Keratinocyte (primary cell): ENCODE results near the gene SH2D4B. TPM values are rescaled to one million over a fixed set of nuclear protein-coding genes. Genes with fewer than 3 reads are reported as not detected.

Source experiments
- DNase-seq: peaks from one replicate; pipeline ENCODE4 v3.0.0-alpha.2; 2011; ENCODE audit warnings: low read depth, missing footprints, low spot score
- FAIRE-seq: peaks from 2 replicates; lab custom pipeline; 2011; peaks lifted over from hg19 to GRCh38; lab: Jason Lieb, UNC
- H2AFZ ChIP-seq: 2 replicates; pipeline ENCODE4 v1.6.0; 2012; ENCODE audit warnings: low read length, control low read depth, inconsistent platforms; ENCODE audit not compliant: control insufficient read depth
- H3K27ac ChIP-seq: 2 replicates; pipeline ENCODE4 v1.5.1; 2011; ENCODE audit warnings: low read length; ENCODE audit not compliant: control insufficient read depth, insufficient read depth
- H3K27me3 ChIP-seq: 3 replicates; pipeline ENCODE4 v1.6.0; 2011; ENCODE audit warnings: low read length; ENCODE audit not compliant: control insufficient read depth, insufficient read depth; ENCODE audit errors: extremely low read depth
- H3K36me3 ChIP-seq, 2 experiments: 2 replicates in 1 of 2; 3 replicates in 1 of 2; pipeline ENCODE4 v1.5.1; 2011; ENCODE audit warnings: low read length in 2 of 2, mild to moderate bottlenecking in 1 of 2; ENCODE audit not compliant: control insufficient read depth in 2 of 2, insufficient read depth in 2 of 2; ENCODE audit errors: extremely low read depth in 1 of 2
- H3K4me1 ChIP-seq: 3 replicates; pipeline ENCODE4 v1.5.1; 2011; ENCODE audit warnings: low read length; ENCODE audit not compliant: control insufficient read depth, insufficient read depth; ENCODE audit errors: extremely low read depth
- H3K4me2 ChIP-seq: 3 replicates; pipeline ENCODE4 v1.6.0; 2011; ENCODE audit warnings: low read depth, low read length; ENCODE audit not compliant: control insufficient read depth, insufficient read depth; ENCODE audit errors: extremely low read depth
- H3K4me3 ChIP-seq, 3 experiments: fragments of 200-600 bp in 1 of 3; sonication (generic) in 1 of 3; 2 replicates in 2 of 3; 3 replicates in 1 of 3; pipeline ENCODE4 v1.5.1; 2011 to 2016; ENCODE audit warnings: low read length in 3 of 3, mild to moderate bottlenecking in 3 of 3, control low read depth in 2 of 3, inconsistent platforms in 1 of 3, low read depth in 1 of 3, mixed read lengths in 1 of 3, mixed run types in 1 of 3, moderate library complexity in 1 of 3; ENCODE audit not compliant: control insufficient read depth in 2 of 3, insufficient read depth in 2 of 3; ENCODE audit errors: extremely low read depth in 1 of 3
- H3K79me2 ChIP-seq: 2 replicates; pipeline ENCODE4 v1.6.0; 2012; ENCODE audit warnings: low read length; ENCODE audit not compliant: control insufficient read depth, insufficient read depth
- H3K9ac ChIP-seq: 3 replicates; pipeline ENCODE4 v1.6.0; 2011; ENCODE audit warnings: low read length; ENCODE audit not compliant: control insufficient read depth, insufficient read depth; ENCODE audit errors: extremely low read depth
- H3K9me1 ChIP-seq: 3 replicates; pipeline ENCODE4 v1.6.0; 2011; ENCODE audit warnings: low read length; ENCODE audit not compliant: control insufficient read depth, insufficient read depth; ENCODE audit errors: extremely low read depth
- H3K9me3 ChIP-seq: 2 replicates; pipeline ENCODE4 v1.5.1; 2012; ENCODE audit warnings: low read depth, low read length; ENCODE audit not compliant: control insufficient read depth
- H4K20me1 ChIP-seq: 3 replicates; pipeline ENCODE4 v1.6.0; 2011; ENCODE audit warnings: low read length; ENCODE audit not compliant: control insufficient read depth, insufficient read depth; ENCODE audit errors: extremely low read depth
- EZH2 ChIP-seq: IDR thresholded peaks from one replicate; pipeline ENCODE4 v1.6.1; 2012; ENCODE audit warnings: inconsistent platforms, mild to moderate bottlenecking, low read length, moderate library complexity
- dilution Hi-C: fragments of 300-500 bp; cut with MboI; formaldehyde crosslinking; loops from one replicate; pipeline ENCODE4 v1.7.0; 2020; ENCODE audit warnings: low sequenced_read_pairs; ENCODE audit not compliant: extremely low pct_ligation_motif_present
- polyA plus RNA-seq, 5 experiments: library from polyadenylated mRNA; depleted of rRNA in 3 of 5; stranded (reverse) in 3 of 5; stranded (forward) in 1 of 5; unstranded in 1 of 5; fragments of >200 nt; gene quantifications; 1 replicate in 1 of 5; 2 replicates in 3 of 5; 3 replicates in 1 of 5; pipeline versions ENCODE4 v1.2.1 to v1.2.3, GENCODE V29; 2011 to 2012; ENCODE audit warnings: missing spikeins in 2 of 5, low read depth in 1 of 5, low replicate concordance in 1 of 5
- TF ChIP-seq, protein P1 (sequence below), 3 experiments: IDR thresholded peaks in 1 of 3; conservative IDR thresholded peaks in 1 of 3; optimal IDR thresholded peaks in 1 of 3; 2 replicates in 2 of 3; 3 replicates in 1 of 3; pipeline versions ENCODE3 to v1.5.1; 2011; ENCODE audit warnings: low read length in 3 of 3, mild to moderate bottlenecking in 3 of 3, moderate library complexity in 2 of 3, control low read depth in 1 of 3, inconsistent platforms in 1 of 3; ENCODE audit not compliant: insufficient read depth in 2 of 3; ENCODE audit errors: extremely low read depth in 1 of 3

SH2D4B gene
- polyA plus RNA-seq, 1 donor (not counting 4 experiments of a cell fraction or from before 2014, with no cell fraction given): 0.22 TPM

GRCh38 chr10:80585812-80586211 lies 48.1 kb downstream of the SH2D4B start:
- FAIRE-seq (no peak), DNase-seq (no peak)
- Histone ChIP-seq H3K9ac (no peak overlapping the region), H2AFZ (no peak overlapping the region), H3K4me1 (peaks cover 13% of the 10 kb centered on the region), H3K4me3 (no peak overlapping the region), H4K20me1 (no peaks in the 10 kb centered on the region), H3K27me3 (no peaks in the 10 kb centered on the region), H3K9me3 (no peaks in the 10 kb centered on the region), H3K4me2 (no peak overlapping the region), H3K27ac (no peak overlapping the region), H3K36me3 (no peaks in the 10 kb centered on the region), H3K79me2 (no peaks in the 10 kb centered on the region), H3K9me1 (no peaks in the 10 kb centered on the region)
- TF ChIP-seq, protein P1, sequence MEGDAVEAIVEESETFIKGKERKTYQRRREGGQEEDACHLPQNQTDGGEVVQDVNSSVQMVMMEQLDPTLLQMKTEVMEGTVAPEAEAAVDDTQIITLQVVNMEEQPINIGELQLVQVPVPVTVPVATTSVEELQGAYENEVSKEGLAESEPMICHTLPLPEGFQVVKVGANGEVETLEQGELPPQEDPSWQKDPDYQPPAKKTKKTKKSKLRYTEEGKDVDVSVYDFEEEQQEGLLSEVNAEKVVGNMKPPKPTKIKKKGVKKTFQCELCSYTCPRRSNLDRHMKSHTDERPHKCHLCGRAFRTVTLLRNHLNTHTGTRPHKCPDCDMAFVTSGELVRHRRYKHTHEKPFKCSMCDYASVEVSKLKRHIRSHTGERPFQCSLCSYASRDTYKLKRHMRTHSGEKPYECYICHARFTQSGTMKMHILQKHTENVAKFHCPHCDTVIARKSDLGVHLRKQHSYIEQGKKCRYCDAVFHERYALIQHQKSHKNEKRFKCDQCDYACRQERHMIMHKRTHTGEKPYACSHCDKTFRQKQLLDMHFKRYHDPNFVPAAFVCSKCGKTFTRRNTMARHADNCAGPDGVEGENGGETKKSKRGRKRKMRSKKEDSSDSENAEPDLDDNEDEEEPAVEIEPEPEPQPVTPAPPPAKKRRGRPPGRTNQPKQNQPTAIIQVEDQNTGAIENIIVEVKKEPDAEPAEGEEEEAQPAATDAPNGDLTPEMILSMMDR (optimal IDR thresholded peaks at IDR 0.05 in 1 of 3, IDR thresholded peaks at IDR 0.05 in 1 of 3, conservative IDR thresholded peaks at IDR 0.05 in 1 of 3; ENCODE audit: extremely low read depth in 1 of 3, insufficient read depth in 2 of 3, low read length in 3 of 3): no peak
- TF ChIP-seq EZH2: no peak
- dilution Hi-C loops: no loop called here

DNA sequence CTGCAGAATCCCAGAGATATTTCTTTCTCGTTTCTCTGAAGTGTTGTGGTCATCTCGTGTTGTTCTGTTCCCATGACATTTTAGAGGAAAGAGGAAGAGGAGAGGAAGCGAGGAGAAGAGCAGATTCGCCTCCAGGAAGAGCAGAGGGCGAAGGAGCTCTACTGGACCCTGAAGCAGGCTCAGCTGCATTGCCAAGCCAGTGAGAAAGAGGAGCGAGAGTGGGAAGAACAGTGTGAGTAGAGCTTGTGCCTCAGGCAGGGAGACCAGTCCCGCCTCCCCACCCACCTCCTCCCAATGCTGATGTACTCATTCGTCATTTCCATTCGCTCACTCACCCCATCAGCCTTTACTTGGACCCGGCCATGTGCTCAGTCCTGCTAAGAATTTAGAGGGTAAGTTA lies 50.8 kb downstream of the SH2D4B start:
- H4K20me1 ChIP-seq: no peaks in the 10 kb centered on the region
- no peaks in the 10 kb centered on the region for H3K9me1 ChIP-seq
- H3K9ac ChIP-seq: no peak overlapping the region
- H3K27me3 ChIP-seq: no peaks in the 10 kb centered on the region
- H3K36me3 ChIP-seq: no peaks in the 10 kb centered on the region
- dilution Hi-C loops: no loop called here
- peaks cover 24% of the 10 kb centered on the region for H3K4me1 ChIP-seq
- TF ChIP-seq, protein P1 (optimal IDR thresholded peaks at IDR 0.05 in 1 of 3, IDR thresholded peaks at IDR 0.05 in 1 of 3, conservative IDR thresholded peaks at IDR 0.05 in 1 of 3; ENCODE audit: extremely low read depth in 1 of 3, insufficient read depth in 2 of 3, low read length in 3 of 3): no peak
- TF ChIP-seq EZH2: no peak
- no peak overlapping the region for H3K27ac ChIP-seq
- FAIRE-seq: no peak
- H3K9me3 ChIP-seq: no peaks in the 10 kb centered on the region
- H3K79me2 ChIP-seq: no peaks in the 10 kb centered on the region
- H3K4me2 ChIP-seq: no peak overlapping the region
- no peak overlapping the region for H3K4me3 ChIP-seq
- H2AFZ ChIP-seq: no peak overlapping the region
- DNase-seq: no peak
